Stimulated activated CD8-positive, alpha-beta memory T cell treated with anti-CD3 and anti-CD28 coated beads, Interleukin-15, amount 100 ng/mL, for 1 hour (primary cell): ENCODE measurements around the gene ING3.

Experiments used
- DNase-seq: peaks from one replicate; pipeline ENCODE4 v3.0.0-alpha.2; 2020; ENCODE audit warnings: low read depth

Gene ING3

GRCh38 chr7:120950539-120951308 is at the start of gene ING3:
TSS of gene ING3 (plus strand) at chr7:120950777. CDS start at chr7:120950897, 120 bp downstream.
- peak; percentile 97 for DNase-seq

- no peak for DNase-seq
Observed at GRCh38 chr7:120915314-120916105, 35.1 kb upstream of the ING3 start.

- no peak for DNase-seq
Observed at GRCh38 chr7:120916121-120916520, 34.5 kb upstream of the ING3 start.

GRCh38 chr7:120916538-120916937 is 34.0 kb upstream of the ING3 start:
- no peak for DNase-seq

GRCh38 chr7:120919466-120919865 is 31.1 kb upstream of the ING3 start:
- DNase-seq, result no peak

- no peak for DNase-seq
Observed at GRCh38 chr7:120920034-120920433, 30.5 kb upstream of the ING3 start.

- DNase-seq, result no peak
Observed at GRCh38 chr7:120920591-120921274, 29.8 kb upstream of the ING3 start.

GRCh38 chr7:120924837-120925236 is 25.7 kb upstream of the ING3 start:
- DNase-seq, result no peak

GRCh38 chr7:120925392-120925791 is 25.2 kb upstream of the ING3 start:
- DNase-seq, result no peak

- DNase-seq, result no peak
Observed at GRCh38 chr7:120926943-120927346, 23.6 kb upstream of the ING3 start.

- DNase-seq, result no peak
Observed at GRCh38 chr7:120927454-120928103, 23.0 kb upstream of the ING3 start.

GRCh38 chr7:120931243-120931642 is 19.3 kb upstream of the ING3 start:
- no peak for DNase-seq

- no peak for DNase-seq
Observed at GRCh38 chr7:120933475-120933874, 17.1 kb upstream of the ING3 start.

- no peak for DNase-seq
Observed at GRCh38 chr7:120939345-120939744, 11.2 kb upstream of the ING3 start.

GRCh38 chr7:120941064-120941463 is 9.5 kb upstream of the ING3 start:
- DNase-seq, result no peak

- DNase-seq, result no peak
Observed at GRCh38 chr7:120941856-120942255, 8.7 kb upstream of the ING3 start.

- DNase-seq, result no peak
Observed at GRCh38 chr7:120942861-120943260, 7.7 kb upstream of the ING3 start.

- no peak for DNase-seq
Observed at GRCh38 chr7:120944826-120945562, 5.6 kb upstream of the ING3 start.

- no peak for DNase-seq
Observed at GRCh38 chr7:120947980-120948379, 2.6 kb upstream of the ING3 start.

GRCh38 chr7:120949393-120949911 is 1.1 kb upstream of the ING3 start:
- DNase-seq, result no peak

GRCh38 chr7:120949998-120950538 is 509 bp upstream of the ING3 start:
- DNase-seq, result no peak
